NCI-H748 (cell line): ENCODE measurements around the gene DYRK1A.

Experiments used
- DNase-seq: peaks from one replicate; lab custom pipeline; 2025; ENCODE audit not compliant: unreplicated experiment; lab: John Stamatoyannopoulos, UW

Gene DYRK1A

GRCh38 chr21:37384416-37384815, 17.8 kb downstream of the DYRK1A start:
- no peak for DNase-seq

DNA sequence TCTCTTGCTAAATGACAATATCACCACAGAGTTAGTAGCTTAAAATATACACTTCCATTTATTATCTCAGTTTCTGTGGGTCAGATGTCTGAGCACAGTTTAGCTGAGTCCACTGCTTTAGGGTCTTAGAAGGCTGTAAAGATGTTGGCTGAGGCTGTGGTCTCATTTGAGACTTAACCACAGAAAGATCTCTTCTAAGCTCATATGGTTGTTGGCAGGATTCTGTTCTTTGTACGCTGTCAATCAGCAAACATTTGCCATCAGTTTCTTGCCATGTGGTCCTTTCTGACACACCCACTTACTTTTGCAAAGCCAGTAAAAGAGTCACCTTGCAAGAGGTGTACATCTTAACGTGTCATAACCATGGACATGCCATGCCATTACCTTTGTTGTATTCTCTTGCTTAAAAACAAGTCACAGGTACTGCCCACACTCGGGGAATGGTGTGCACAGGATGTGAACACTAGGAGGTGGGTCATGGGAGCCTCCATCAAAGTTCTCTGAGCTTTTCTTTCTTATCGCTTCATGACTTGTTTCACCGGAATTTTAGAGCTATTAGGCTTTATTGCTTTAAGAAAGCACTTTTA, 18.7 kb downstream of the DYRK1A start:
- DNase-seq: no peak

GRCh38 chr21:37386151-37386550, 19.6 kb downstream of the DYRK1A start:
- no peak for DNase-seq

DNA sequence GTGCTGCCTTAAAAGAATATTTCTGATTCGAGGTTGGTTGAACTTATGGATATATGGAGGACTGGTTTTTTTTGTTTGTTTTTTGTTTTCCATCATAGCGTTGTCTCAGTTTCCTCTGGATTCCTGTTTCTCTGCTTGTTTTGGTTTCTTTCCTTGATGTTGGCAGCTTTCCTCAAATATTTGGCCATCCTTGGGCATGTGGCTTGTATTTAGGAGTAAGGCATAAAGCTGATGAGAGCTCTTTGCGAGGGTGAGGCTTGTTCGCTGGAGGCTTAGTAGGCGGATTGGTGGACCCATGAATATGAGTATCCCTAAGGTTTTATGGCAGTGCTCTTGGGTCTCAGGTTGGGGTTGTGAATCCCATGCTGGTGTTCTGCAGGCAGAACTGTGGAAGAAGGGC, 22.9 kb downstream of the DYRK1A start:
- DNase-seq: no peak

- no peak for DNase-seq
These were observed 25.1 kb downstream of the DYRK1A start for GRCh38 chr21:37391666-37392065.

DNA sequence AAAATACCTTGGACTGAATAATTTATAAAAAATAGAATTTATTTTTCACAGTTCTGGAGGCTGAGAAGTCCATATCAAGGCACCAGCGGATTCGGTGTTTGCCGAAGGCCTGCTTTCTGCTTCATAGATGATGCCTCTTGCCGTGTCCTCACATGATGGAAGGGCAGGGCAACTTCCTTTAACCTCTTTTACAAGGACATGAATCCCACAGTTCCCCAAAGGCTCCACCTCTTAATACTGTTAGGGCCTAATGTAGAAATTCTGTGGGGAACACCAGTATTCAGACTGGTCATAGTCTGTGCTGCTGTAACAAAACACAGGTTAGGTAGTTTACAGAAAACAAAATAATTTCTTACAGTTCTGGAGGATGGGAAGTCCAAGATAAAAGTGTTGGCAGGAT, 25.9 kb downstream of the DYRK1A start:
- no peak for DNase-seq

- DNase-seq: no peak
These were observed 26.5 kb downstream of the DYRK1A start for GRCh38 chr21:37393030-37393429.

GRCh38 chr21:37393786-37394185, 27.2 kb downstream of the DYRK1A start:
- no peak for DNase-seq

- DNase-seq: no peak
These were observed 29.4 kb downstream of the DYRK1A start for GRCh38 chr21:37395961-37396360.

DNA sequence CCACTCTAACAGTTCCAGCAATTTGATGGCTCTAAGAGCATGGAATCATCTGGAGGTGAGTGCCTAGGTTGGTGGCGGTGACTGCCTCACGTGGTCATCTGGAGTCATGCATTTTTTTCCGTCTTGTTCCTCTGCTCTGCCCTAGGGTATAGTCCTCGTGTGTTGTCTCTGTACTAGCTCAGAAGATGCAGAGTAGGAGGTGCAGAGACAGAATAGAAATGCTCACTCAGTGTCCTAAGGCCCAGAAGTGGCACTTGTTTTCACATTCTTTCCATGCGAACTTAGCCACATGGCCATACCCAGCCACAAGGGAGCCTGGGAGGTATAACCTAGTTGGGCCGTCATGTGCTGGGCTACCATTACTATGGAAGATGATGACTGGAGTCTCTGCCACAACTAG, 30.3 kb downstream of the DYRK1A start:
- DNase-seq: no peak

GRCh38 chr21:37398697-37399096, 32.1 kb downstream of the DYRK1A start:
- no peak for DNase-seq

DNA sequence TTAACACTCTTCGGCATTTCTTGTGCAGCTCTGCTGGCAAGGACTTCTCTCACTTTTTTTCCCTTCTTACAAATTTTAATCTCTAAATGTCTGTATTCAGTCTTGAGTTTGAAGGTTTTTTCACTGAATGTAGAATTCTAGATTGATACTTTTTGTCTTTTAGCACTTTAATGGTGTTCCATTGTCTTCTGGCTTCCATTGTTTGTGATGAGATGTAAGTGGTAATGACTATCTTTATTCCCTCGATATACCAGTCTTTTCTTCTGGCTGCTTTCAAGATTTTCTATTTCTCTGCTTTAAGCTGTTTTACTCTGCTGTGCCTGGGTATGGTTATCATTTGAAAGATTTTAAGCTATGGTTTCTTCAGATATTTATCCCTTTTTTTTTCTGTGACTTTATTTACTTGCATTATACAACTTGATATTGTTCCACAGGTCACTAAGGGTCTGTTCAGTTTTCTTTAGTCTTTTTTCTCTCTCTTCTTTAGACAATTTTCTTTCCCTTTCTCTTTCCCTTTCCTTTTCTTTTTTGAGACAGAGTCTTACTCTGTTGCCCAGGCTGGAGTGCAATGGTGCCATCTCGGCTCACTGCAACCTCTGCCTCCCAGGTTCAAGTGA, 35.8 kb downstream of the DYRK1A start:
- no peak for DNase-seq

- DNase-seq: no peak
These were observed 39.1 kb downstream of the DYRK1A start for GRCh38 chr21:37405629-37406028.

DNA sequence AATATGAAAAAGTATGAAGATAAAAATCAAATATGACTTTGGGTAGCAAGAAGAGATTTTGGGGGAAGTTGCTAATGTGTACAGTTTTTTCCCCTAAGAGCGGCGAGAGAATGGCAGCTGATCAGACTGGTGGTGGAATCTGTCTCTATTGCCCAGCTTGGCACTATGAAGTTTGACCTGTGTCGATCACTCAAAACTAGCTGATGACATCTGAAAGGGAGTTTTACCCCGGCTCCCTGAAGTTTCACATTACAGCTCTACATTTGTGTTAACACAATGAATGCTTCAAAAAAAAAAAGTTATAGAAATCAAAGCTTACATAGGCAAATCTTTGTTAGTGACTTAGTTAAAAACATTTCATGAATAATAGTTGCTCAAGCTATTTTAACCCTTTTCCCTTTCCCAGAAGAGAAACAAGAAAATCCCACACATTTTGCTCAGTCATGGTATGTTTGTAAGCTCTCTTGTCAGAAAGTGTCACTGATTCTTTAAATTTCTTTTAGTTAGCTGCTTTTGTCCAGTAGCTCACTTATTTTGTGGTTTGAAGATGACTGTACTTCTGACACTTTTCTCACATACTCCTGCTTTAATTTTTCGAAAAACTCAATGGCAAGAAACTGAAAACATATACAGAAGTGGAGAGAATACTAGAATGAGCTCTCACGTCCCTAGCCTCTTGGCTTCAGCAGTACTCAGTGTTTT, 41.3 kb downstream of the DYRK1A start:
- no peak for DNase-seq

GRCh38 chr21:37408464-37409193, 42.1 kb downstream of the DYRK1A start:
- no peak for DNase-seq

DNA sequence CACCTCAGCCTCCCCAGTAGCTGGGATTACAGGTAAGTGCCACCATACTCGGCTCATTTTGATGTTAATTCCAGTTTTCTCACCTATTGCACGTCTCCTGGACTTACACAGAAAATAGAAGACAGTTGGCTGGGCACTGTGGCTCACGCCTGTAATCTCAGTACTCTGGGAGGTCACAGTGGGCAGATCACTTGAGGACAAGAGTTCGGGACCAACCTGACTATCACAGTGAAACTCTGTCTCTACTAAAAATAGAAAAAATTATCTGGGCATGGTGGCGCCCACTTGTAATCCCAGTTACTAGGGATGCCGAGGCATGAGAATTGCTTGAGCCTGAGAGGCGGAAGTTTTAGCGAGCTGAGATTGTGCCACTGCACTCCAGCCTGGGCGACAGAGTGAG, 44.1 kb downstream of the DYRK1A start:
- no peak for DNase-seq

- DNase-seq: no peak
These were observed 46.2 kb downstream of the DYRK1A start for GRCh38 chr21:37412603-37413360.

DNA sequence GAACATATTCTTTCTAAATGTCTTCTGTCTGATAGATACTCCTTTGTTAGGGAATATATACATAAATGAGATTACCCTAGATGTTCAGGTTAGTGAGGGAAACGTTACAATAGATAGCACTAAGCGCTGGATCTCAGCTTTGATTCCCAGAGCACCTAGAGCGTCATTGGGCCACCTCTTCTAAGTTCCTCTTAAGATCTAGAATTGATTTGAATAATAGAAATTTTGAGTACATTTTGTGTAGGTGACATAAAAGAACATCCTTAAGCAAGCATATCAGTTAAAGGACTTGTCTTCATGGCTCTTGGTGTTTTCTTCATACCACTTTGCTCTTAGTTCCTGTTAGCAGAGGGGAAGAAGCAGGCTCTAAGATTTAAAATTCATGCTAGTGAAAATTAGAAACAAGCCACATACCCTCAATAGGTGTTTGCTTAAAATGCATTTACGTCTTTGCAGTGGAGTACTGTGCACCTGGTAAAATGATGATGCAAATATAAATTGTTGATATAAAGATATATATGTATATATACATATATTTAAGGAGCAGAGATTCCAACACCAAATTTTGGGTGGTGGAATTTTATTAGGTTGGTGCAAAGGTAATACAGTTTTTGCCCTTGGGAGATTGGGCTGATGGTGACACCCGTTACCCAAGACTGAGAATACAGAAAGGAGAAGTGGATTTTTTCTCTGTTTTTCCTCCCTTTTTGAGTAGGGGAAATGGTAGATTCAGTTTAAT, 47.1 kb downstream of the DYRK1A start:
- DNase-seq: no peak

- no peak for DNase-seq
These were observed 48.0 kb downstream of the DYRK1A start for GRCh38 chr21:37414292-37415253.
